GM12801 (cell line): ENCODE results near the gene SNAPC4.

Source experiments
- TF ChIP-seq, protein P1 (sequence below): IDR thresholded peaks from one replicate; pipeline ENCODE4 v1.5.1; 2011; ENCODE audit warnings: control low read depth; ENCODE audit not compliant: insufficient read length; ENCODE audit errors: extremely low read depth

Gene SNAPC4

DNA sequence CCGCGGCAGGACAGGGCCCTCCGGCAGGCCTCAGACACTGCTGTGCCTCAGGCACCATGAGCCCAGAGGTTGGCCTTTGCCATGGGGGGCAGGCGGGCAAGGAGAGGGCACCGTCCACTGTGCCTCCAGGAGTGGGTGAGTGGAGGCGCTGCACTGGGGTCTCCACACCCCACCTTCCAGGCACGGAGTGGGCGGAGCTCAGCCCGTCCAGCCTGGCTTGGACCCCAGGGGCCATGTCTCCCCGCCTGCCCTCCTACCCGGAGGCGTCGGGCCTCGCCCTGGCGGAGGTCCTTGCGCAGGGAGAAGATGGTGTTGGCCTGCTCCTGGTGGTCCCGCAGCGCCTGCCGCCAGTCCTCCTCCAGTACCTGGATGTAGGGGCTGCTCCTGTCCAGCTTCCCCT, 29.9 kb downstream of the SNAPC4 start:
- TF ChIP-seq, protein P1, sequence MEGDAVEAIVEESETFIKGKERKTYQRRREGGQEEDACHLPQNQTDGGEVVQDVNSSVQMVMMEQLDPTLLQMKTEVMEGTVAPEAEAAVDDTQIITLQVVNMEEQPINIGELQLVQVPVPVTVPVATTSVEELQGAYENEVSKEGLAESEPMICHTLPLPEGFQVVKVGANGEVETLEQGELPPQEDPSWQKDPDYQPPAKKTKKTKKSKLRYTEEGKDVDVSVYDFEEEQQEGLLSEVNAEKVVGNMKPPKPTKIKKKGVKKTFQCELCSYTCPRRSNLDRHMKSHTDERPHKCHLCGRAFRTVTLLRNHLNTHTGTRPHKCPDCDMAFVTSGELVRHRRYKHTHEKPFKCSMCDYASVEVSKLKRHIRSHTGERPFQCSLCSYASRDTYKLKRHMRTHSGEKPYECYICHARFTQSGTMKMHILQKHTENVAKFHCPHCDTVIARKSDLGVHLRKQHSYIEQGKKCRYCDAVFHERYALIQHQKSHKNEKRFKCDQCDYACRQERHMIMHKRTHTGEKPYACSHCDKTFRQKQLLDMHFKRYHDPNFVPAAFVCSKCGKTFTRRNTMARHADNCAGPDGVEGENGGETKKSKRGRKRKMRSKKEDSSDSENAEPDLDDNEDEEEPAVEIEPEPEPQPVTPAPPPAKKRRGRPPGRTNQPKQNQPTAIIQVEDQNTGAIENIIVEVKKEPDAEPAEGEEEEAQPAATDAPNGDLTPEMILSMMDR, result no peak

DNA sequence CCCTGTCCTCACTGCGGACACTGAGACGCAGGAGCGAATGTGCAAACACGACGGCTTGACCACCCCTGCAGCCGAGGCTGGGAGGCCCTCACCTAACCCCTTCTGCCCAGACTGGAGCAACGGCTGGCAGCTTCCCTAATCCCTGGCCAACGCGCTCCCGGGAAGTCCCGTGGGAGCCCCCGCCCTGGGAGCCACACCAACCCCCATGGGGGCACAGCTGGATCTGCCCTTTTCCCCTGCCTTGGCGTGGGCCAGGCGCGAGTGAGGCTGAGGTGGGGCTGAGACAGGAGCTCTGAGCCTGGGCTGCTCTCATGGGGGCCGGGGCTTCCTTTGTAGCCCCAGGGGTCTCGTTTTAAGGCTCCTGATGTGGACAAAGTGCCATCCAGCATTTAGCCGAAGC, 31.8 kb downstream of the SNAPC4 start:
- TF ChIP-seq, protein P1, result no peak

DNA sequence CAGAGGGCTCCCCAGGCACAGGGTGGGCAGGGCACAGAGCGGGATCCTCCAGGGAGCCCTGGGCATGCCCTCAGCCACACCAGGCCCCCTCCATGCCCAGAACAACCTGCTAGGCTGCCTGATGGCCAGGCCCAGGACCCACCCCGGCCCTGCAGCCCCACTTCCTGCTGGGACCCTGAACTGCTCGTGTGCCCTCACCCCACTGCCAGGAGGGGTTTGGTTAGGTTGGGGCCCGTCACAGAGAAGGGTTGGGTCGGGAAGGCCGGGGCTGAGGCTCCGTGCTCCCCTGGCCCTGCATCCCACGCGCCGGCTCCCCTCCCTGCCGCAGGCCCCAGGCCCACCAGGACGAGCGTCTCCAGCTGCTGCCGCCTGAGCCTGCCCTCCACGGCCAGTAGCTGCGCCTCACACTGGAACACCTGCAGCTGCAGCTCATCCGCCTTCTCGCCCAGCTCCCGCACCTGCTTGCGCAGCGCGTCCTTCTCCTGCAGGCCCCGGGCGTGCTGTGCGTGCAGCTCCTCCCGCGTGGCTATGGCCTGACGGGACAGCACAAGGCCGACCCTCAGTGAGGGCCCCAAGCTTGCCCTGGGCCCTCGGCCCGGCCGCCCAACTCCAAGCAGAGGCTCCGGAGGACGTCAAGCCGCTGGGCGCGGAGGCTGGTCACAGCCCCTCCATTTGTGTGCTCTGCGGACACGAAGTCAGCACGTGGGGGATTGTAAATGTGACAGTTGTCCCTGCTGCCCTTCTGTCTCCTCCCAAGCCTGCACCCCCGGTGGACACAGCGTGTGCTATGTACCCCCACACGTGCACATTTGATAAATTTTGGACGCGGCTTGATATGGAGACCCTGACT, 32.4 kb downstream of the SNAPC4 start:
- TF ChIP-seq, protein P1, result no peak

DNA sequence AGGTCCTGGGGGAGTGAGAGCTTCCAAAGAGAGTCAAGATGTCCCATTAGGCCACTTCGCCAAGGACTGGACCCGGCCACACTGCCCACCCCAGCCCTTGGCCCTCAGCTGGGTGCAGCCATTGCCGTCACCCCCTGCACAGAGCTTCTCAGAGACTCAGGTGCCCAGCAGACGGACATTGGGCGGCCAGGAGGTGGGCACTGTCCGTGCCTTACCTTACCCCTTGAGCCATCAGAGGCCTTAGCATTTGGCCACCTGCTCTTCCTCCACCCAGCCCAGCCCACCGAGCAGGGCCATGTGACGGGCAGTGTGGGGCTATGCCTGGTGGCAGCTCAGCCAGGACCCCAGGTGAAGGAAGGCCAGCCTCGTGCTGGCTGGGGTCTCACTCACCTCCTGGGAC, 33.1 kb downstream of the SNAPC4 start:
- TF ChIP-seq, protein P1, result no peak

DNA sequence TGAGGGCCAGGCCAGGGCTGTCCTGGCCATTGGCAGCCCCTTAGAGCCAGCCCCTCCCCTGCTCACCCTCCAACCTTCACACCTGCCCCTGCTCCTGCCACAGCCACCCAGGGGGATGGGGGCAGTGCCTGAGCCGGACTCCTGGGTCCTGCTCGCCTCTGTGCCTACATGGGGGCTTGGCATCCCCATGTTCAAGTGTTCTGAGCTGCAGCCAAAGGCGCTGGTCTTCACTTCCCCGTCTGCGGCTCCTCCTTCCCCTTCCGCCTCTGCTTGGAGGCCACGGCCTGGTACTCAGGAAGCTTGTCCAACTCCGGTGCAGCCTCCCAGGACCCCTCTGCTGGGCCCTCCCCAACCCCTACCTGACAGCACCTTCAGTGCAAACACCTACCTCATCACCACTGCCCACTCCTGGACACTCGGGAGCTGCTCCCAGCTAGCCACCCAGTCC, 34.2 kb downstream of the SNAPC4 start:
- TF ChIP-seq, protein P1, result no peak

DNA sequence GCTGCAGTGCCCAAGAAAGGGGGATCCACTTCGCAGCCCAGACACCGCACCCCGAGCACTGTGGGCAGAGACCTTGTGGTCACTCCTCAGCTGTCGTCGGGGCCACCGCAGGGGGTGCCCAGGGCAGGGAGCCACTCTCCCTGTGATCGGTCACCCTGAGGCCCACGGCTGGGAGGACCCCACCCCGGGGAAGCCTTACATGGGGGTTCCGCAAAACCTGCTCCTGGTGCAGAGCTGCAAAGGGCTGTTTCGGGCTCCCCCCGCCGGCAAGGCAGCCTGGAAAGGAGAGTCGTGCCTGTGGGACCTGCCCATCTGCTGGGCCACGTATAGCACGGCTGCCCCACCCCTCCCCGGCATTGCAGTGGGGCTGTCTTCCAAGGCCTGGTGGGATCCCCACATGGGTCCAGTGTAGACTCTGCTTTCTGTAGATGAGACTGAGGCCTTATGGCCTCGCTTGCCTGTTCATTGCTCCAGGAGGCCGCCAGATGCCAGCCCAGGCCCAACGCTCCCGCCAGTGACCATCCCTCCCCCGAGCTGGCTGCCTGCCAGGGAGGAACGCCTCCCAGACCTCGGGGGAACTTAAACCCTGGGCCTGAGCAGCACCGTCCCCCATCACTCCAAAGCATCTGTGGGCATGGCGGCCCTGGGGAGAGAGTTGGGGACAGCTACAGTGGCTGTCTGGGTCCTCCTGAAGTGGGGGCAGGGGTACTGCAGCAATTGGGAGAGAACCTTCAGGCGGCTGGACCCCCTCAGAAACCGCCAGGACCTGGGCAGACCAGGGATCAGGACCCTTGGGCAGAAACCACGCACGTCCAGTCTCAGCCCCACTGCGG, 34.8 kb downstream of the SNAPC4 start:
- TF ChIP-seq, protein P1, result no peak

DNA sequence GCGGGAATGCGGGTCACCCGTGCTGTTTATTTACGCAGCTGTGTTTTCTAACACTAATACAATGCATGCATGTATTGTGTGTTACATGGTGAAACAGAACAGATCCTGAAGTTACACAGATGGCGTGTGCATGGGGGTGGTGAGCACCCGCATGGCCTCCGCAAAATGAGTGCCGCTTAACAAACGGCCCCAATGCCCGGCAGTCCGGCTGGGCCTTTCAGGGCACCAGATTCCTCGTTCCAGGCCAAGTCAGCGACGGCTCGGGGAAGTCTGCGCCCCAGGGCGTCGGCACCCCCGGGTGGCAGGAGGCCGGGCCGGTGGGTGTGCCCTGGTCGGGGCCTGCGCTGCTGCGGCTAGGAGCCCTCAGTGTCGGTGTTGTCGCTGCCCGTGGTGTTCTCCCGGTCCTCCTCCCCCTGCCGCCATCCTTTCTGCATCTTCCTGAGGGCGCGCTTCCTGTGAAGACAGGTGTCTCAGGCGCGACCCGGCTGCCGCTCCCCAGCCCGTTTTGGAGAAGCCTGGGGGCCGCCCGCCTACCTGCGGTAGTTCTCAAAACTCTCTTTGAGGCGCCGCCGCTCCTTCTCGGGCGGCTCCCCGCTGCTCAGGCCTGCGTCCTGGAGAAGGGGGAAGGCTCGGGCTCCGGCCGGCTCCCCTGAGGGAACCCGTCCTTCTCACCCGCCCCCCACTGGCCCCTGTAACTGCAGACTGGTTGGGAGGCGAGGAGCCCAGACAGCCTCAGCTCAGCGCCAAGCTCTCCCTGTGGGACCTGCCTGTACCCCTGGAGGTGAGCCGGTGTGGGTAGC, 35.8 kb downstream of the SNAPC4 start:
- TF ChIP-seq, protein P1, result no peak
